ENCODE results near the gene NSMCE1. TPM values are rescaled to one million over a fixed set of nuclear protein-coding genes. Genes with fewer than 3 reads are reported as not detected.

The NSMCE1 gene
- total RNA-seq, 5 donors from 2014 or later (not counting 1 experiment from before 2014, with no cell fraction given): 53.5 to 83.2 (median 73.9) TPM

DNA sequence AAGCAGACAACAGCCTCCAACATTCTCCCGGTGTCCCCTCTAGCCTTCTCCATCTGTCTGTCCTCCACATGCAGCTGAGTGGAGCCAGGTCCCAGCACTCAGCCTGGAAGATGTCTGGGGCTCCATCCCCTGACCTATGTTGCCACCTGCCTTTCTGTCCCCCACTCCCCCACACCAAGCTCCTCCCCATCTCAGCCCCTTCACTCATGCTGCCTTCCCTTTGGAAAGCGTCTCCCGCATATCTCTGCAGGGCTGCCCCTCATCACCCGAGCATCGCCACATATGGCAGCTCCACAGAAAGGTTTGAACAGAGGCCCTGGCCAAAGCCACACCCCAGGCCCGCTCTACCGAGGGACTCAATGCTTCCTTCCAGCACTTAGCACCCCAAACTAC is 24.2 kb downstream of the NSMCE1 start:
- Histone ChIP-seq H3K4me1 (ENCODE audit: control insufficient read depth in 1 of 2, extremely low read depth in 1 of 2, insufficient read depth in 2 of 2, low read length in 2 of 2) (peaks cover 12 to 37% of the 10 kb centered on the region in 2 experiments), H3K27ac (ENCODE audit: low read length) (no peak overlapping the region), H3K4me3 (ENCODE audit: control insufficient read depth in 1 of 2, extremely low read depth in 1 of 2, low read length in 1 of 2) (no peak overlapping the region), H3K36me3 (ENCODE audit: control insufficient read depth in 2 of 2, extremely low read depth in 1 of 2, insufficient read depth in 1 of 2, low read length in 1 of 2) (peaks cover 5 to 10% of the 10 kb centered on the region in 2 donors), H3K27me3 (replicated peaks in 1 of 2; ENCODE audit: control insufficient read depth in 2 of 2, extremely low read depth in 1 of 2, insufficient read depth in 2 of 2, low read length in 1 of 2) (no peaks in the 10 kb centered on the region), H3K9me3 (no peaks in the 10 kb centered on the region)
- peak overlapping the region in 1 of 3 donors; percentile 65 for H3K4me3 Mint-ChIP-seq
- no peaks in the 10 kb centered on the region for H3K9me3 Mint-ChIP-seq
- ATAC-seq (replicated peaks in 1 of 4): no peak
- WGBS (ENCODE audit: insufficient coverage): 91% methylated on average over 7 of the region's 7 CpGs
- no peak for DNase-seq
- H3K27me3 Mint-ChIP-seq: no peaks in the 10 kb centered on the region
- ChIA-PET CTCF (interaction anchor here in 1 of 2 donors (1.0 kb wide), 1 partner anchor 9 kb away, joined by 3 read pairs; no protein-coding TSS in a partner anchor), POLR2A (interaction anchor here in 1 of 2 donors (0.6 kb wide), 1 partner anchor 177 kb away, joined by 7 read pairs; no protein-coding TSS in a partner anchor)
- peaks cover 46 to 77% (median 74%) of the 10 kb centered on the region in 3 donors for H3K4me1 Mint-ChIP-seq
- H3K36me3 Mint-ChIP-seq: peaks cover 35% of the 10 kb centered on the region
- peak overlapping the region; percentile 73 to 99 for H3K27ac Mint-ChIP-seq

- Mint-ChIP-seq H3K4me3 (peak overlapping the region in 1 of 3 donors; percentile 65), H3K27me3 (no peaks in the 10 kb centered on the region), H3K9me3 (no peaks in the 10 kb centered on the region), H3K36me3 (peaks cover 34% of the 10 kb centered on the region), H3K4me1 (peaks cover 51 to 82% (median 79%) of the 10 kb centered on the region in 3 donors), H3K27ac (peak overlapping the region; percentile 73 to 99)
- CTCF ChIA-PET: interaction anchor here (0.6 to 1.0 kb wide), 3 partner anchors 8 to 134 kb away, joined by 3 to 5 read pairs (median 3); no protein-coding TSS in a partner anchor
- POLR2A ChIA-PET: no interaction called here
- Histone ChIP-seq H3K27me3 (replicated peaks in 1 of 2; ENCODE audit: control insufficient read depth in 2 of 2, extremely low read depth in 1 of 2, insufficient read depth in 2 of 2, low read length in 1 of 2) (no peaks in the 10 kb centered on the region), H3K4me1 (ENCODE audit: control insufficient read depth in 1 of 2, extremely low read depth in 1 of 2, insufficient read depth in 2 of 2, low read length in 2 of 2) (peaks cover 12 to 41% of the 10 kb centered on the region in 2 experiments), H3K4me3 (ENCODE audit: control insufficient read depth in 1 of 2, extremely low read depth in 1 of 2, low read length in 1 of 2) (no peak overlapping the region), H3K9me3 (no peaks in the 10 kb centered on the region), H3K27ac (ENCODE audit: low read length) (no peak overlapping the region), H3K36me3 (ENCODE audit: control insufficient read depth in 2 of 2, extremely low read depth in 1 of 2, insufficient read depth in 1 of 2, low read length in 1 of 2) (peaks cover 5 to 10% of the 10 kb centered on the region in 2 donors)
- 97% methylated on average over 10 of the region's 11 CpGs for WGBS (ENCODE audit: insufficient coverage)
- no peak for DNase-seq
- no peak for ATAC-seq (replicated peaks in 1 of 4)
Measured at GRCh38 chr16:27243725-27244362, 24.7 kb downstream of the NSMCE1 start.

- ATAC-seq (replicated peaks in 1 of 4): peak; percentile 76 to 89 (median 83)
- Mint-ChIP-seq H3K4me1 (peaks cover 59 to 87% (median 84%) of the 10 kb centered on the region in 3 donors), H3K27me3 (no peaks in the 10 kb centered on the region), H3K36me3 (peaks cover 33% of the 10 kb centered on the region), H3K9me3 (no peaks in the 10 kb centered on the region), H3K4me3 (peak overlapping the region; percentile 32 to 65 (median 56)), H3K27ac (peak overlapping the region; percentile 97 to 99)
- CTCF ChIA-PET: interaction anchor here (0.6 to 1.0 kb wide), 3 partner anchors 8 to 133 kb away, joined by 3 to 5 read pairs (median 3); no protein-coding TSS in a partner anchor
- H3K36me3 ChIP-seq (ENCODE audit: control insufficient read depth in 2 of 2, extremely low read depth in 1 of 2, insufficient read depth in 1 of 2, low read length in 1 of 2): peaks cover 5 to 10% of the 10 kb centered on the region in 2 donors
- no peaks in the 10 kb centered on the region for H3K9me3 ChIP-seq
- POLR2A ChIA-PET: no interaction called here
- DNase-seq: peak in 19 of 35 experiments; percentile 19 to 60 (median 39)
- 52% methylated on average over 13 of the region's 13 CpGs for whole genome bisulfite sequencing (ENCODE audit: insufficient coverage)
- H3K27me3 ChIP-seq (replicated peaks in 1 of 2; ENCODE audit: control insufficient read depth in 2 of 2, extremely low read depth in 1 of 2, insufficient read depth in 2 of 2, low read length in 1 of 2): no peaks in the 10 kb centered on the region
- H3K4me1 ChIP-seq (ENCODE audit: control insufficient read depth in 1 of 2, extremely low read depth in 1 of 2, insufficient read depth in 2 of 2, low read length in 2 of 2): peaks cover 15 to 50% of the 10 kb centered on the region in 2 experiments
- H3K4me3 ChIP-seq (ENCODE audit: control insufficient read depth in 1 of 2, extremely low read depth in 1 of 2, low read length in 1 of 2): peak overlapping the region in 1 of 2 donors; percentile 46
- H3K27ac ChIP-seq (ENCODE audit: low read length): peak overlapping the region; percentile 8
Measured at GRCh38 chr16:27242868-27243590, 25.5 kb downstream of the NSMCE1 start.

DNA sequence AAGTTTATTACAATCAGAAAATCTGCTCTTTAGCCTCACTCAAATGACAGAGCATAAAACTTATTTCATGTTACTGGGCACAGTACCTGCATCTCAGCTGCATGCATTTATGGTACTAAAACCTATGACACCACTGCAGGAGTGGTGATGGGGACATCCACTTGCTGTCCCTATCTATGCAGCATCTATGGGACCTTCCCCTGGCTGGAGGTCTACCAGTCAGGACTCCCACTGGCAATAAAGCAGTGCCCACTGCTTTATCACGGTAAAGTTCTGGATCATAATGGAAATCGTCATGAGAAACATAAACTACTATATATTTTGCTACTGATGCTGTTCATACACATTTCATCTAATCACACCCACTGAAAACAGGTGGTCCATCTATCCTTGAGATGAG is 26.2 kb downstream of the NSMCE1 start:
- no peaks in the 10 kb centered on the region for H3K9me3 ChIP-seq
- no peak for DNase-seq
- peak overlapping the region; percentile 97 to 99 for H3K27ac Mint-ChIP-seq
- peak overlapping the region; percentile 32 to 65 (median 56) for H3K4me3 Mint-ChIP-seq
- CTCF ChIA-PET: interaction anchor here in 1 of 2 donors (0.8 kb wide), 1 partner anchor 78 kb away, joined by 4 read pairs; no protein-coding TSS in a partner anchor
- no peaks in the 10 kb centered on the region for H3K27me3 Mint-ChIP-seq
- H3K4me1 Mint-ChIP-seq: peaks cover 66 to 89% (median 87%) of the 10 kb centered on the region in 3 donors
- peaks cover 5 to 10% of the 10 kb centered on the region in 2 donors for H3K36me3 ChIP-seq (ENCODE audit: control insufficient read depth in 2 of 2, extremely low read depth in 1 of 2, insufficient read depth in 1 of 2, low read length in 1 of 2)
- H3K36me3 Mint-ChIP-seq: peaks cover 28% of the 10 kb centered on the region
- POLR2A ChIA-PET: no interaction called here
- no peaks in the 10 kb centered on the region for H3K27me3 ChIP-seq (replicated peaks in 1 of 2; ENCODE audit: control insufficient read depth in 2 of 2, extremely low read depth in 1 of 2, insufficient read depth in 2 of 2, low read length in 1 of 2)
- WGBS (ENCODE audit: insufficient coverage): 100% methylated on average over 1 of the region's 2 CpGs
- H3K9me3 Mint-ChIP-seq: no peaks in the 10 kb centered on the region
- peaks cover 20 to 56% of the 10 kb centered on the region in 2 experiments for H3K4me1 ChIP-seq (ENCODE audit: control insufficient read depth in 1 of 2, extremely low read depth in 1 of 2, insufficient read depth in 2 of 2, low read length in 2 of 2)
- peak overlapping the region; percentile 21 for H3K27ac ChIP-seq (ENCODE audit: low read length)
- ATAC-seq (replicated peaks in 1 of 4): no peak
- peak overlapping the region in 1 of 2 donors; percentile 46 for H3K4me3 ChIP-seq (ENCODE audit: control insufficient read depth in 1 of 2, extremely low read depth in 1 of 2, low read length in 1 of 2)

GRCh38 chr16:27241658-27242057 is 26.9 kb downstream of the NSMCE1 start:
- no peak overlapping the region for H3K4me3 Mint-ChIP-seq
- H3K36me3 Mint-ChIP-seq: peaks cover 21% of the 10 kb centered on the region
- peak overlapping the region; percentile 97 to 99 for H3K27ac Mint-ChIP-seq
- peaks cover 27 to 63% of the 10 kb centered on the region in 2 experiments for H3K4me1 ChIP-seq (ENCODE audit: control insufficient read depth in 1 of 2, extremely low read depth in 1 of 2, insufficient read depth in 2 of 2, low read length in 2 of 2)
- H3K4me1 Mint-ChIP-seq: peaks cover 73 to 89% (median 87%) of the 10 kb centered on the region in 3 donors
- peaks cover 5 to 10% of the 10 kb centered on the region in 2 donors for H3K36me3 ChIP-seq (ENCODE audit: control insufficient read depth in 2 of 2, extremely low read depth in 1 of 2, insufficient read depth in 1 of 2, low read length in 1 of 2)
- H3K27me3 ChIP-seq (replicated peaks in 1 of 2; ENCODE audit: control insufficient read depth in 2 of 2, extremely low read depth in 1 of 2, insufficient read depth in 2 of 2, low read length in 1 of 2): no peaks in the 10 kb centered on the region
- WGBS (ENCODE audit: insufficient coverage): 87% methylated on average over 6 of the region's 13 CpGs
- no peaks in the 10 kb centered on the region for H3K9me3 Mint-ChIP-seq
- H3K4me3 ChIP-seq (ENCODE audit: control insufficient read depth in 1 of 2, extremely low read depth in 1 of 2, low read length in 1 of 2): no peak overlapping the region
- H3K27me3 Mint-ChIP-seq: no peaks in the 10 kb centered on the region
- no peak overlapping the region for H3K27ac ChIP-seq (ENCODE audit: low read length)
- ATAC-seq (replicated peaks in 1 of 4): no peak
- no peaks in the 10 kb centered on the region for H3K9me3 ChIP-seq
- ChIA-PET CTCF (interaction anchor here in 1 of 2 donors (0.8 kb wide), 1 partner anchor 79 kb away, joined by 4 read pairs; no protein-coding TSS in a partner anchor), POLR2A (interaction anchor here in 1 of 2 donors (0.6 kb wide), 1 partner anchor 10 kb away, joined by 6 read pairs; no protein-coding TSS in a partner anchor)
- DNase-seq: no peak

- H3K4me1 Mint-ChIP-seq: peaks cover 76 to 89% (median 86%) of the 10 kb centered on the region in 3 donors
- H3K36me3 Mint-ChIP-seq: peaks cover 20% of the 10 kb centered on the region
- 100% methylated on average over 4 of the region's 6 CpGs for WGBS (ENCODE audit: insufficient coverage)
- no peak overlapping the region for H3K27ac ChIP-seq (ENCODE audit: low read length)
- H3K27me3 ChIP-seq (replicated peaks in 1 of 2; ENCODE audit: control insufficient read depth in 2 of 2, extremely low read depth in 1 of 2, insufficient read depth in 2 of 2, low read length in 1 of 2): no peaks in the 10 kb centered on the region
- ATAC-seq (replicated peaks in 1 of 4) (no peak), DNase-seq (no peak)
- H3K4me3 Mint-ChIP-seq: no peak overlapping the region
- H3K27ac Mint-ChIP-seq: peak overlapping the region; percentile 97 to 99
- no peak overlapping the region for H3K4me3 ChIP-seq (ENCODE audit: control insufficient read depth in 1 of 2, extremely low read depth in 1 of 2, low read length in 1 of 2)
- H3K27me3 Mint-ChIP-seq: no peaks in the 10 kb centered on the region
- H3K4me1 ChIP-seq (ENCODE audit: control insufficient read depth in 1 of 2, extremely low read depth in 1 of 2, insufficient read depth in 2 of 2, low read length in 2 of 2): peaks cover 32 to 70% of the 10 kb centered on the region in 2 experiments
- ChIA-PET CTCF (no interaction called here), POLR2A (interaction anchor here in 1 of 2 donors (0.6 kb wide), 1 partner anchor 9 kb away, joined by 6 read pairs; no protein-coding TSS in a partner anchor)
- no peaks in the 10 kb centered on the region for H3K9me3 ChIP-seq
- peaks cover 5 to 10% of the 10 kb centered on the region in 2 donors for H3K36me3 ChIP-seq (ENCODE audit: control insufficient read depth in 2 of 2, extremely low read depth in 1 of 2, insufficient read depth in 1 of 2, low read length in 1 of 2)
- H3K9me3 Mint-ChIP-seq: no peaks in the 10 kb centered on the region
Measured at GRCh38 chr16:27240948-27241531, 27.5 kb downstream of the NSMCE1 start.
